Mucosa of descending colon (tissue), 3 donors: Measurements from ENCODE around the gene EZH2. TPM values are rescaled to one million over a fixed set of nuclear protein-coding genes. Genes with fewer than 3 reads are reported as not detected.

ENCODE experiments used
- ATAC-seq: fragments of 200-7000 bp; cut with Tn5 transposase; one replicate; pipeline ENCODE4 v1.9.1; 2020; ENCODE audit warnings: mild to moderate bottlenecking, moderate library complexity
- DNase-seq, 3 donors: peaks; one replicate each; pipeline ENCODE4 v3.0.0-alpha.2; 2020
- H3K36me3 ChIP-seq: fragments of 200-600 bp; one replicate; pipeline ENCODE4 v1.8.0; 2021; ENCODE audit warnings: low read depth, mild to moderate bottlenecking
- H3K4me1 ChIP-seq: fragments of 200-600 bp; one replicate; pipeline ENCODE4 v1.8.0; 2021; ENCODE audit warnings: low read depth, mild to moderate bottlenecking
- H3K4me3 ChIP-seq: fragments of 200-600 bp; one replicate; pipeline ENCODE4 v1.8.0; 2021; ENCODE audit warnings: mild to moderate bottlenecking
- H3K9me3 ChIP-seq: fragments of 200-600 bp; one replicate; pipeline ENCODE4 v1.8.0; 2021; ENCODE audit warnings: mild to moderate bottlenecking
- CTCF ChIP-seq: fragments of 200-600 bp; IDR thresholded peaks from one replicate; pipeline ENCODE4 v1.8.0; 2022; ENCODE audit warnings: antibody characterized with exemption, mild to moderate bottlenecking
- intact Hi-C, 2 donors: fragments of 100-400 bp; cut with DNase I in 1 of 2; cut with micrococcal nuclease in 1 of 2; formaldehyde crosslinking; loops; one replicate each; pipeline versions ENCODE4 v1.11.0 to v1.11.1; 2022; cut with DNase I, micrococcal nuclease
- total RNA-seq, 3 donors: library from RNA; stranded (reverse); fragmentation: NEBNext Ultra II Directional in 2 of 3; extraction: Animal tissue kit (Norgen Biotek cat#: 25700) in 2 of 3; gene quantifications; one replicate each; pipeline versions ENCODE4 v1.2.1 to v1.2.4, GENCODE V29; 2021 to 2023
- donor health status: DM: no; HTN: no; CAD: no; lungs with moderate emphysema.
- donor health status: DM: no; HTN: no; CAD: no.
- donor health status: DM: no; HTN: yes; CAD: no.

The EZH2 gene
- total RNA-seq, 3 donors from 2014 or later, result 4.7 to 18.1 (median 10.5) TPM

- intact Hi-C loops, result no loop called here
- TF ChIP-seq CTCF, result no peak
- no peak for ATAC-seq
- DNase-seq, result no peak
- Histone ChIP-seq H3K9me3 (no peaks in the 10 kb centered on the region), H3K4me1 (no peaks in the 10 kb centered on the region), H3K36me3 (no peaks in the 10 kb centered on the region), H3K4me3 (no peak overlapping the region)
Measured at GRCh38 chr7:148831782-148832181, 52.3 kb downstream of the EZH2 start.

GRCh38 chr7:148830897-148831692 lies 53.0 kb downstream of the EZH2 start:
- H3K36me3 ChIP-seq, result no peaks in the 10 kb centered on the region
- intact Hi-C loops, result no loop called here
- DNase-seq (no peak), ATAC-seq (no peak)
- TF ChIP-seq CTCF, result no peak
- no peaks in the 10 kb centered on the region for H3K9me3 ChIP-seq
- H3K4me1 ChIP-seq, result no peaks in the 10 kb centered on the region
- no peak overlapping the region for H3K4me3 ChIP-seq

DNA sequence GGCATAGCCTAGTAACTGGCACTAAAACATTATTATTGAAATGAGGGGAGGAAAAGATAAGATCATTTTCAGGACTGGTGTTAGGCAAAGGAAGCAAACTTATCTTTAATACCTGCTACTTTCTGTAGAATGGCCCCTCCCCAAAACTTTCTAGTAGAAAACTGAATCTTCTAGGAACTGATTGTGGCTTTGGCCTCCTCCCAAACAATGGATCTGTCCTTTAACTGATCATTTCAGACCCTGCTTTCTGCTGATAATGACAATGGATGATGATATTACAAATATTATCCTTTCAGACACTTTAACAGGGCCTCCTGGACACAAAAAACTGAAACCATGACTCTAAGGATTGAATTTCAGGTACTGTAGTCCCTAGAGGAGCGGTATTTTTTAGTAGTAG lies 55.1 kb downstream of the EZH2 start:
- no peak for DNase-seq
- no peak for ATAC-seq
- Histone ChIP-seq H3K36me3 (no peaks in the 10 kb centered on the region), H3K4me1 (no peaks in the 10 kb centered on the region), H3K9me3 (no peaks in the 10 kb centered on the region), H3K4me3 (no peak overlapping the region)
- no peak for TF ChIP-seq CTCF
- intact Hi-C loops, result no loop called here

- DNase-seq, result no peak
- Histone ChIP-seq H3K4me3 (no peak overlapping the region), H3K36me3 (no peaks in the 10 kb centered on the region), H3K9me3 (no peaks in the 10 kb centered on the region), H3K4me1 (no peaks in the 10 kb centered on the region)
- TF ChIP-seq CTCF, result no peak
- intact Hi-C loops, result no loop called here
- ATAC-seq, result no peak
Measured at GRCh38 chr7:148825338-148825737, 58.8 kb downstream of the EZH2 start.

- intact Hi-C loops, result no loop called here
- Histone ChIP-seq H3K4me1 (no peaks in the 10 kb centered on the region), H3K4me3 (no peak overlapping the region), H3K36me3 (no peaks in the 10 kb centered on the region), H3K9me3 (no peaks in the 10 kb centered on the region)
- no peak for DNase-seq
- no peak for TF ChIP-seq CTCF
- ATAC-seq, result no peak
Measured at GRCh38 chr7:148824864-148825263, 59.2 kb downstream of the EZH2 start.

DNA sequence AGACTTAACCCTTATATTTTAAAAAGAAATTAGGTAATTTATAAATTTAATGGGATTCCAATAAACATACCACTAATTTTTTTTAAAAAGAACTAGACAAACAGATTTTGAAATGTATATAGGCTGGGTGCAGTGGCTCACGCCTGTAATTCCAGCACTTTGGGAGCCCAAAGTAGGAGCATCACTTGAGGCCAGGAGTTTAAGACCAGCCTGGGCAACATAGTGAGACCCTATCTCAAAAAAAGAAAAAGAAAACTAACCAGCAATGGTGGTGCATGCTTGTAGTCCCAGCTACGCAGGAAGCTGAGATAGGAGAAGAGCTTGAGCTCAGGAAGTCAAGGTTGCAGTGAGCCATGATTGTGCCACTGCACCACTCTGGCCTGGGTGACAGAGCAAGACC lies 62.7 kb downstream of the EZH2 start:
- Histone ChIP-seq H3K36me3 (no peaks in the 10 kb centered on the region), H3K4me3 (no peak overlapping the region), H3K9me3 (no peaks in the 10 kb centered on the region), H3K4me1 (no peaks in the 10 kb centered on the region)
- DNase-seq (no peak), ATAC-seq (no peak)
- no peak for TF ChIP-seq CTCF
- intact Hi-C loops, result no loop called here
